ENCODE results near the gene ADGRD2. TPM values are rescaled to one million over a fixed set of nuclear protein-coding genes. Genes with fewer than 3 reads are reported as not detected.
A peak's percentile ranks its signal among the peaks of the same experiment; 100 is the strongest.

Gene ADGRD2
- total and polyA plus RNA-seq, 10 donors = 0.15 to 0.50 (median 0.25) TPM; not detected in 5

GRCh38 chr9:124452841-124453585 lies 2.8 kb downstream of the ADGRD2 start:
- peak; percentile 53 for DNase-seq
- TF ChIP-seq CTCF (IDR thresholded peaks at IDR 0.05 in 8 of 11, conservative IDR thresholded peaks at IDR 0.05 in 3 of 11) (no peak), POLR2A (IDR thresholded peaks at IDR 0.05) (no peak), POLR2AphosphoS5 (IDR thresholded peaks at IDR 0.05) (no peak)
- intact Hi-C loops (cut with DNase I; ENCODE audit: low total_unique reads) = no loop called here
- peaks cover 0 to 67% (median 44%) of the 10 kb centered on the region in 7 donors for H3K27me3 ChIP-seq (replicated peaks in 1 of 7)
- H3K4me1 ChIP-seq = peaks cover 0 to 32% (median 19%) of the 10 kb centered on the region in 6 donors
- H3K4me3 ChIP-seq = peak overlapping the region in 1 of 8 donors; percentile 44
- H3K27ac ChIP-seq = no peak overlapping the region
- H3K36me3 ChIP-seq = no peaks in the 10 kb centered on the region
- H3K9me3 ChIP-seq = no peaks in the 10 kb centered on the region
- WGBS, 5 donors = 38 to 57% (median 45%) methylated on average over 24 to 85 of the region's 85 CpGs

- intact Hi-C loops (cut with DNase I; ENCODE audit: low total_unique reads) = no loop called here
- Histone ChIP-seq H3K36me3 (no peaks in the 10 kb centered on the region), H3K4me3 (peak overlapping the region in 1 of 8 donors; percentile 44), H3K27me3 (replicated peaks in 1 of 7) (peaks cover 0 to 63% (median 44%) of the 10 kb centered on the region in 7 donors), H3K4me1 (peaks cover 0 to 32% (median 18%) of the 10 kb centered on the region in 6 donors), H3K27ac (no peak overlapping the region), H3K9me3 (no peaks in the 10 kb centered on the region)
- no peak for TF ChIP-seq CTCF (IDR thresholded peaks at IDR 0.05 in 8 of 11, conservative IDR thresholded peaks at IDR 0.05 in 3 of 11)
- no peak for TF ChIP-seq POLR2A (IDR thresholded peaks at IDR 0.05)
- peak in 2 of 3 donors; percentile 9 to 15 for TF ChIP-seq POLR2AphosphoS5 (IDR thresholded peaks at IDR 0.05)
- 33 to 42% (median 36%) methylated on average over 22 to 35 of the region's 35 CpGs for WGBS, 5 donors
- peak; percentile 67 for DNase-seq
Observed at GRCh38 chr9:124453586-124454191, 3.4 kb downstream of the ADGRD2 start.

- H3K27me3 ChIP-seq (replicated peaks in 1 of 7) = peaks cover 0 to 59% (median 44%) of the 10 kb centered on the region in 7 donors
- no peaks in the 10 kb centered on the region for H3K36me3 ChIP-seq
- no peak overlapping the region for H3K4me3 ChIP-seq
- 50 to 83% (median 78%) methylated on average over 6 to 9 of the region's 9 CpGs for WGBS, 5 donors
- DNase-seq = peak; percentile 52
- TF ChIP-seq POLR2A (IDR thresholded peaks at IDR 0.05) (no peak), POLR2AphosphoS5 (IDR thresholded peaks at IDR 0.05) (no peak), CTCF (IDR thresholded peaks at IDR 0.05 in 8 of 11, conservative IDR thresholded peaks at IDR 0.05 in 3 of 11) (no peak)
- intact Hi-C loops (cut with DNase I; ENCODE audit: low total_unique reads) = no loop called here
- H3K9me3 ChIP-seq = no peaks in the 10 kb centered on the region
- no peak overlapping the region for H3K27ac ChIP-seq
- H3K4me1 ChIP-seq = peaks cover 0 to 32% (median 18%) of the 10 kb centered on the region in 6 donors
Observed at GRCh38 chr9:124454296-124454695, 4.0 kb downstream of the ADGRD2 start.
